ENCODE results near the gene HOXC10.

Gene HOXC10

DNA sequence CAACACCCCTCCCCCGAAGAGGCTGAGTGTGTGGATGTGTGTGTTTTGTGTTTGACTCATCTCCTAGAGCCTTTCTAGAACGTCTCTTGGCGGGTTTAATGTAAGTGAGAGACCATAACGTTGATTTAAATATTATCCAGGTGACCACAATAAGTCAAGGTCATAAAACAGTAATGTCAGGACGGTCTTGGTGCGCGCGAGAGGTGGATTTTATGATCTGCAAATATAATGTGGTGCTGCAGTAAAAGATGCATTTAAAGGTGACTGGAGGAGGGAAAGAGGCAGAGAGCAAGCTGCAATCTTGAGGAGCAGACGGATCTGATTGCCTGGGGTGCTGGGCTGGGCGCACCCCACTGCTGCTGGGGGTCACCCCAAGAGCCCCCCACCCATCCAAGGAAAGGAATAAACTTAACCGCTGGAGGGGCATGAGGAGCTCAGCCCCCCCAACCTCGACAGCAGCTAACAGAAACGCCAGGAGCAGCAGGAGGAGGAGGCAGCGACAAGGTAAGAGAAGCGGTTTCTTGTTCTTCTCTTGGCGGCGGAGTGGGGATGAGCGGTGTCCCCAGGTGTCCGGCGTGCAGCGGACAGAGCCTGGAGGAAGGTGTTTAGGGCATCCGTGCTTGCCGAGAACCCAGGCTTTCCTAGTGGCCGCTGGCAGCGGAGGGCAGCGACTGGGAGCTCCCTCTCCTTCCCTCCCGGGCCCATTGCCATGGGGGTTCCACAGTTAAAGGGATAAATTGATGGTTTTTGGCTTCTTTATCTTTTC is 5.5 kb downstream of the HOXC10 start:
- DNase-seq (ENCODE audit: low read depth in 2 of 2, low spot score in 1 of 2): no peak

DNA sequence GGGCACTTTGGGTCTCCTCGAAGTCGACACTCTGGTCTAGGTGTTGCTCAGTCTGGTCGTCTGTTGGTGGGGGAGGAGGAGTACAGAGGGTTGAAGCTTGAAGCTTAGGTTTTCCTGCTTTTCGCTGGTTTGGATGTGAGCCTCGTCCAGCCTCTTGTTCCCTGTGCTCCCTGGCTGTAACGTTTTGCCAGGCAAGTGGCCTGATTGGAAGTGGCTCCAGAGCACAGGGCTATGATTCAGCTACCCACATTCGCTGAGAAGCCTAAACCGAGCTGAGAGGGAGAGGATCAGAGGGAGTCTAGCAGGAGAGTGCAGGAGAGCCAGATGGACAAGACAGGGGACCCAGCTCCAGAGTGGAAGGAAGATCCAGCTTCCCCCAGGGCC is 6.1 kb downstream of the HOXC10 start:
- no peak for DNase-seq (ENCODE audit: low read depth in 2 of 2, low spot score in 1 of 2)

GRCh38 chr12:53992377-53992889 is 7.5 kb downstream of the HOXC10 start:
- DNase-seq (ENCODE audit: low read depth in 2 of 2, low spot score in 1 of 2): no peak

DNA sequence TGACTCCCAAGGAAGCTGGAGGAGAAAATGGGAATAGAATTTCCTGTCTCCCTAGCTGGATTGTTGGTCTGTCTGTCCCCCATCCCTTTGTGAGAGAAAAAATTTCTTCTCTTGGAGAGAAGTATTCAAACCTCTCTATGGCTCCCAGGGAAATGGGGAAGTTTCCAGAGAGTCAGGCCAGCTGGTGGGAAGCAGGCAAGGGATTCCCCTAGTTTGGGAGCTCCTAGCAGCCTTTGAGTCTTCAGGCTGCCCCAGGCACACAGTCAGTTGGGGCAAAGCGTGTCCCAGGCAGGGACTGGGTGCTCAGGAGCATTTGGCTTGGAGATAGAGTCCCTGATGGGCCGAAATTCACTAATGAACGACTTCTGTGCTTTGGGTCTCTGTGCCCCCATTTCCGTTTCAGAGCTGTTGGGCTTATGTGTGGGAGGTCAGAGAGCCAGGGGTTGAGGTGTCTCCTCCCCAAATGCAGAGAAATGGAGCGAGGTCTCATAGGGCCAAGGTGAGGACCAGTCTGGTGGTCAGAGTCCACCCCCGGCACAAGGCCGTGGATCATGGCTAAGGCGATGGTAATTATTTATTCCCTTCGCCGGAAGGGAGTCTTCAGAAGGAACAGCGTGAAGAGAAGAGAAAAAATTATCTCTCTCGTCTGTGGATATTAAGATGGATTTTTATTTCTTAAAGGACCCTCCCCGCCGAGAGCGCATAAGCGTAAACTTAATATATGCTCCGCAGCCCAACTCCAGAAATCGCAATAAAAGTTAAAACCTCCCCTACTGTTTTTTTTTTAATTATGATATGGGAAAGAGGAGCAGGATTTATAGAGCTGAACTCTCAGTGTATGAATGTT is 8.4 kb downstream of the HOXC10 start:
- DNase-seq (ENCODE audit: low read depth in 2 of 2, low spot score in 1 of 2): no peak

DNA sequence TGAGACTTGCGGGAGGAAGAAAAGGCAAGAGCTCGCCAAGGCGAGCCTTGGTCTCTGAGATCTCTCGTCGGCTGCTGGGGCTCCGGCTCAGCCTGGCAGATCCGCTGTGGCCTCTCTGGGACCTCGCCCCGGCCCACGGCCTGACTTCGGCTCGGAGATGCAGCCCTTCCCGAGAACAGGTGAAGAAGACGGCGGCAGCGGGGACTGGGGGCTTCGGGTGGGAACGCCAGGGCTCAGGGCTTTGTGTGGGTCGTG is 9.0 kb downstream of the HOXC10 start:
- DNase-seq (ENCODE audit: low read depth in 2 of 2, low spot score in 1 of 2): no peak

DNA sequence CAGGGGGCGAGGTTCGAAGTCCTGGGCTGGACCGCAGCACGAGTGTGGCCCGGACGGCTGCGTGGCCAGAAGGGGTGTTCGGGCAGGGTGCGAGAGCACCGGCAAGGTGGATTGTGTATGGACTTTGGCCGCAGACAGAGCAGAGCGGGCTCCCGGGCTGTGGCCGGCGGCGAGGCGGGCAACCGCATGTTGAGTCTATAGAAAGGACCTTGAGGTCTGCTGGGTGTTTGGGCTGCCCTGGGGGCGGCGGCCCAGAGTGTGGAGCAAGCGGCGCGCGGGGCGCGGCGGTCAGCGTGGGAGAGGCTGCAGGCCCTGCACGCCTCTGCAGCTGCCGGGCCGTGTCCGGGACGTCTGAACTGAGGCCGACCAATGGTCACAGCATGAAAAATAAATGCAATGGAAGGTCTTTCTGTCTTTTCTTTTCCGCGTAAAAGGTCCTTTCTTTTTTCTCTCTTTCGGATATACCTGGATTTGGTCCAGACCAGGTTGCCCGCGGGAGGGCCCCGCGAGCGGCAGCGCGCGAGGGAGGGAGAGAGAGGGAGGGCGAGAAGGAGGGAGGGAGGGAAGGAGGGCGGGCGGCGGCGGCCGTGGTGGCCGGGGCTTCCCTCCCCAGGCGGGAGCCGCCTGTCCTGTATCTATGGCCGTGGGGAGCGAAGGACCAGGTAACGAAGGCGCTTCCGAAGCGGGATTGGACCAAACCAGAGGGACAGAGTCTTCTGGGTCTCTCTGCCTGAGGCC is 9.5 kb downstream of the HOXC10 start:
- DNase-seq (ENCODE audit: low read depth in 2 of 2, low spot score in 1 of 2): no peak

DNA sequence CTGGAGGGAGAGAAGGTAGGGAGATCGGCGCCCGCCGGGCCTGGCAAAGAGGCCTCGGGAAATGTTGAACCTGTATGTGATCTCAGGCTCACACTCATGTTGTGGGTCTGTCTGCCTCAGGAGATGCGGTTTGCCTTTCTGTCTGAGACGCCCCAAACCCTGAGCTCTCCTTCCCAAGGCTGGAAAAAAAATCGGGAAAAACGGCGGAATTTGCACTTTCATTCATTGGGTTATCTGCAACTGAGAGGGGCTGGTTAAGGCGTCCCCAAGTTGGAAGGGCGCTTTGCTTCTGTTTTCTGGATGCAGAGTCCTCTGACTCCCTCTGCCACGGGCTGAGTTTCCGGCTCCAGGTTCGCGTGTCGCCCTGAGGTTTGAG is 10.0 kb downstream of the HOXC10 start:
- DNase-seq (ENCODE audit: low read depth in 2 of 2, low spot score in 1 of 2): no peak

- DNase-seq (ENCODE audit: low read depth in 2 of 2, low spot score in 1 of 2): no peak
Observed at GRCh38 chr12:53995378-53996239, 10.7 kb downstream of the HOXC10 start.

DNA sequence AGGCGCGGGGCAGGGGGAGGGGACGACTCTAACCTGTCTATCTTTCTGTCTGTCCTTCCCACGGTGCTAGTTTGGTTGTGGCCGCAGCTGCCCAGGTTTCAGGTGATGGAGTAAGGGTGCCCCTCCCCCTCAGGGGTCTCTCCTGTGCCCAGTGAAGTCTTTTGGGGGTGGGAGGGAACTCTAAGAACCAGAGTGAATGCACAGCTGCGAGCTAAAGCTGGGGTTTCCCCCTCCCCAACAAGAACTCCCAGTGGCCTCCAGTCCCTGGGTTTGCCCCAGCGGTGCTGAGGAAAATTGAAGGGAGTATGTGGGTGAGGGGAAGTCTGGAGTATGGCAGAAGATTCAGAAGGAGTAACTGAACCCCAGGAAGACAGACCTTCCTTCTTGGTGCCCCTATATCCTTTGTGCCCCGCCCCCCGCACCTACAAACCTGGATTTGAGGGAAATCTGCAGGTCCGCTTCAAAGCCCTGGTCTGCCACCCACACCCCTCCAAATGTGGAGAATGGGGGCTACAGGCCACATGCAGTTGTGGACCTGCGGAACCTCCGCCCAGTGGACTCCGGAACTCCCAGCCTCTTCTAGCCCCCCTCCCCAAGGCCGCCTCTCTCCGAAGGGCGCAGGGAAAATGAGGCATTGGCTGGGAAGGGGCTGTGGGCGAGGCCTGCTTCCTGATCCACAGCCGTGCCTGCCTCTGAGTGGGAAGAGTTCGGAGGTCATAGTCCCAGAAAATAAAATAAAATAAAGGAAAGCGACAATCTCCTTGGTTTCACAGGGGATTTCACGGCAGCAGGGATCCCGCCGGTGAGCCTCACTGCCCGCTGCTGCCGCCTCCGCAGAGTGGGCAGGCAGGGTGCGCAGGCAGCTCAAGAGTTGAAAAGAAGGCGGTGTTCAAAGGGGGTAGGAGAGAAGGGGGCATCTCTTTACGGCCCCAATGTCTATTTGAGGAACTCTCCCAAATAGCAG is 11.6 kb downstream of the HOXC10 start:
- no peak for DNase-seq (ENCODE audit: low read depth in 2 of 2, low spot score in 1 of 2)

DNA sequence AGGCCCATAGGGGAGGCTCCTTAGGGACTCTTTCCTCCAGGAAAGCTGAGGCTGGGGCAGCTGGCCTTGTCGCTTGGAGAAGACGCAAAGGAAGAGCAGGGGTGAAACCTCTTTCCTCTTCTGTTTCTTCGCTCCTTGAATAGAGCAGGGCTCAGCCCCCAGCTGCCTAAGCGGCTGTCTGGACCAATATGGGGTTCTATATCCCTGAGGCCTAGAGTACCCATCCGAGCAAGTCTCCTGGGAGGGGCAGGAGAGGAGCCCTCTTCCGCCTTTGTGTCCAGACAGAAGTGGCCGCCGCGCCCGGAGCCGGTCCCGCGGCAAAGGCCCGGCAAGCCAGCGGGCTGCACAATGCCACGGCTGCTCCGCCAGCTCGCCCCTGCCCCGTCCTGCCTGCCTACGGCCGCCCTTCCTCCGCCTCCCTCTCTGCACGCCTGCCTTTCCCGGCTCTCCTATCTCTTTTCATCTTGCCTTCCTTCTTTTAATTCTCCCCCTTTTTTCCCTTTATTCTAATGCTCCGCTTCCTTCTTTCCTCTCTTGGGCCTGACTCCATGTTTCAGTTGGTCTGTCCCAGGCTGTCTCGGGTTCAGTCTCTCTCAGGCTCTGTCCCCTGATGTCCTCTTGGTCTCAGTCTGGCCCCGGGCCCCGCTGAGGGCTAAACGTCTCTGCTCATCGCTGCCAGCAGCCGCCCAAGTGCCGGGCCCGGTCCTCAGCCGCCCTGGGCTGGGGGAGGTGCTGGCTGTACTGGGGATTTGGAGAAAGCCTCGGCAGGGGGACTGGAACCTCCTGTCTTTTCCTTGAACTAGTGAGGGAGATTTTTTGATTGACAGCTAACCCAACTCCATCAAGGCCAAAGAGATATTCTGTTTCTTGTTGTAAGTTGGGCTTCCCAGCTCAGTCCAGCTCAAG is 12.5 kb downstream of the HOXC10 start:
- DNase-seq (ENCODE audit: low read depth in 2 of 2, low spot score in 1 of 2): no peak

GRCh38 chr12:53998110-53998899 is 13.4 kb downstream of the HOXC10 start:
- DNase-seq (ENCODE audit: low read depth in 2 of 2, low spot score in 1 of 2): no peak

GRCh38 chr12:53998900-53999236 is 13.9 kb downstream of the HOXC10 start:
- DNase-seq (ENCODE audit: low read depth in 2 of 2, low spot score in 1 of 2): no peak

GRCh38 chr12:53999559-54000115 is 14.7 kb downstream of the HOXC10 start:
- no peak for DNase-seq (ENCODE audit: low read depth in 2 of 2, low spot score in 1 of 2)

DNA sequence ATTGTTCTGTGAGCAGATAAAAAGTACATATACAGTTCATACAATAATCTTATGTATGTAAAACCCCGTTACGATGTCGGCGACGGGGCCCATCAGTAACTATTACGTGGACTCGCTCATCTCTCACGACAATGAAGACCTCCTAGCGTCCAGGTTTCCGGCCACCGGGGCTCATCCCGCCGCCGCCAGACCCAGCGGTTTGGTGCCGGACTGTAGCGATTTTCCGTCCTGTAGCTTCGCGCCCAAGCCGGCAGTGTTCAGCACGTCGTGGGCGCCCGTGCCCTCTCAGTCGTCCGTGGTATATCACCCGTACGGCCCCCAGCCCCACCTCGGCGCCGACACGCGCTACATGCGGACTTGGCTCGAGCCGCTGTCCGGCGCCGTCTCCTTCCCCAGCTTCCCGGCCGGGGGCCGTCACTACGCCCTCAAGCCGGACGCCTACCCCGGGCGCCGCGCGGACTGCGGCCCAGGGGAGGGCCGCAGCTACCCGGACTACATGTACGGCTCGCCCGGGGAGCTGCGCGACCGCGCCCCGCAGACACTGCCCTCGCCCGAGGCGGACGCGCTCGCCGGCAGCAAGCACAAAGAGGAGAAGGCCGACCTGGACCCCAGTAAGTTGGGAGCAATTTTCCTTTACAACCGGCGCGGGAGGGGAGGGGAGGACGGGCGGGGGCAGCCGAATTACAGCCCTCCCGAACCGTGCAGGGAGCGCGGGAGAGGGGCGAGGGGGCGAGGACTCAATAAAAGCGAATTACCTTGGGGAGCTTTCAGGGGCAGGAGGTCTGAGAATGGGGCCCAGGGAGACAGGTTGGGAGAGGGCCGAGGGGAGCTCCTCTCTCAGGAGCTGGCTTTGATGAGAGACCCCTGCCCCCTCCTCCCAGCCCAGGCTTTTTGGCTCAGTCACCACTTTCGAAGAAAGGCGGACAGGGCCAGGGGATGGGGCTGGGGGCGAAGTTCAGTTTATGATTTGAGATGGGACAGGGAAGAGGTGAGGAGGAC is 15.5 kb downstream of the HOXC10 start, which contains the start of gene HOXC9:
Gene HOXC9 (plus strand): TSS at position 46 of the 999 bp plus-strand sequence. CDS start 28 bp downstream, at position 74.
- DNase-seq (ENCODE audit: low read depth in 2 of 2, low spot score in 1 of 2): no peak

DNA sequence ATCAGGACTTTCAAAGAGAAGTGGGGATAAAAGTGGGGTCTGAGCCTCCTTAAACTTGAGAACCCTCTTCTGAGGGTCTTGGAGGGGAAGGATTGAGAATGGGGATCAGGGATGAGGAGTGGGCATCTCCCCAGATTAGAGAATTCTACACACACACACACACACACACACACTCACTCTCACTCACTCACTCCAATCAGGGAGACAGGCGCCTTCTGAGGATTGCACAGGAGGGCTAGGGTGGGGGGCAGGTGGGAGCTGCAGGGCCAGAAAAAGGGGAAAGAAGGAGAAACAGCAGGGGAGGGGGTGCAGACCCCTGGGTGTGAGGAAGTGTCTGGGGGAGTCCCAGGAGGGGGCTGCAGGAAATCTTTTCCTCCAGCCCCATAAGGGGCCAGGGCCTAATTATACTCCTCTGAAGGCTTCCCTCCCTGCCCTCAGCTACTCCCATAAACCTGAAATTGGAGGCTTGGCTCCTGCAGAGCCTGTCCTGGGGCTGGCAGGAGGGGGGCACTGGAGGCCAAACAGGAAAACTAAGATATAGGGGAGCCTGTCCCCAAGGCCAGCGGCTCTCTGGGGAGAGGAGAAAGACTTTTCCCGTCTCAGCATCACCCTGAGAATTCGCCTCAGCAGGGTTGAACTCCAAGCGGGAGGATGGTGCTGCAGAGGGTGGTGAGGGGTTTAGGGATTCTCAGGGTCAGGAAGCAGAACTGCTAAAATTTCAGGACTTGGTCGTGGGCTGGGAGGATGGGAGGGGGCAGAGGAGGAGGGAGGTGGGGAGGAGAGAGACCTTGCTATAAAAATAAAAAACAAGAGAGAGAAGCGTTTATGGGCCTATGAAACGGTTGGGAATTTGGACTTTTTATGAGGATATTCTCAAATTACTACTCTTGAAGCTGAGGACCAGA is 16.6 kb downstream of the HOXC10 start:
- no peak for DNase-seq (ENCODE audit: low read depth in 2 of 2, low spot score in 1 of 2)
